PC-9 (cell line): Measurements from ENCODE around the gene PODXL2. TPM values are rescaled to one million over a fixed set of nuclear protein-coding genes. Genes with fewer than 3 reads are reported as not detected.

ENCODE experiments used
- BruUV-seq: library from RNA; stranded (reverse); fragments of 400-500 nt; replicated peaks from 2 replicates; lab custom pipeline; 2021; lab: Mats Ljungman, UMichigan
- CTCF ChIA-PET: fragments of 300-600 bp; sonication (Branson Sonifier 250); formaldehyde crosslinking; loops from one replicate; lab custom pipeline; 2022; ENCODE audit warnings: antibody characterized with exemption; lab: Charles Lee
- POLR2A ChIA-PET: fragments of 300-600 bp; sonication (Branson Sonifier 250); formaldehyde crosslinking; loops from one replicate; lab custom pipeline; 2022; ENCODE audit warnings: antibody characterized with exemption; ENCODE audit not compliant: unreplicated experiment; lab: Charles Lee
- DNase-seq, 2 experiments: peaks; one replicate each; pipeline versions ENCODE4 v3.0.0 to v3.0.0-alpha.2; 2015 to 2022; ENCODE audit warnings: mixed read lengths in 1 of 2
- H2AFZ ChIP-seq: fragments of 200-600 bp; sonication (generic); 2 replicates; pipeline ENCODE4 v1.8.1; 2017; ENCODE audit warnings: antibody characterized with exemption
- H3F3A ChIP-seq: fragments of 200-600 bp; sonication (generic); 2 replicates; pipeline ENCODE4 v1.8.1; 2017; ENCODE audit warnings: antibody characterized with exemption, mild to moderate bottlenecking, low read depth; ENCODE audit not compliant: insufficient read depth
- H3K27ac ChIP-seq: fragments of 200-600 bp; sonication (generic); 2 replicates; pipeline ENCODE4 v1.6.1; 2016; ENCODE audit warnings: mixed run types
- H3K27me3 ChIP-seq: fragments of 200-600 bp; sonication (generic); 2 replicates; pipeline ENCODE4 v1.6.1; 2016; ENCODE audit warnings: low read depth, mixed run types; ENCODE audit not compliant: insufficient read depth
- H3K36me3 ChIP-seq: fragments of 200-600 bp; sonication (generic); 2 replicates; pipeline ENCODE4 v1.6.1; 2016; ENCODE audit warnings: low read depth, mixed run types
- H3K4me1 ChIP-seq: fragments of 200-600 bp; sonication (generic); replicated peaks from 2 replicates; pipeline ENCODE4 v1.6.1; 2016; ENCODE audit warnings: mixed run types; ENCODE audit not compliant: insufficient read depth
- H3K4me2 ChIP-seq: fragments of 200-600 bp; sonication (generic); 2 replicates; pipeline ENCODE4 v1.6.1; 2017; ENCODE audit warnings: mixed run types
- H3K4me3 ChIP-seq: fragments of 200-600 bp; sonication (generic); 2 replicates; pipeline ENCODE4 v1.6.1; 2016; ENCODE audit warnings: mixed run types
- H3K79me2 ChIP-seq: fragments of 200-600 bp; sonication (generic); 2 replicates; pipeline ENCODE4 v1.6.1; 2017; ENCODE audit warnings: low read depth, mixed run types
- H3K9me2 ChIP-seq: fragments of 200-600 bp; sonication (generic); 2 replicates; pipeline ENCODE4 v1.8.1; 2017; ENCODE audit warnings: mild to moderate bottlenecking; ENCODE audit not compliant: insufficient read depth
- H3K9me3 ChIP-seq: fragments of 200-600 bp; sonication (generic); 2 replicates; pipeline ENCODE4 v1.8.1; 2016; ENCODE audit warnings: low read depth; ENCODE audit not compliant: insufficient read depth
- H4K20me1 ChIP-seq: fragments of 200-600 bp; sonication (generic); 2 replicates; pipeline ENCODE4 v1.8.1; 2017; ENCODE audit not compliant: insufficient read depth
- CTCF ChIP-seq: fragments of 200-600 bp; sonication (generic); conservative IDR thresholded peaks from 2 replicates; pipeline ENCODE4 v1.6.1; 2017; ENCODE audit warnings: mixed run types, antibody characterized with exemption, mild to moderate bottlenecking, moderate library complexity
- EZH2 ChIP-seq: fragments of 200-600 bp; sonication (generic); IDR thresholded peaks from 2 replicates; pipeline ENCODE4 v1.8.0; 2017; ENCODE audit warnings: antibody characterized with exemption, low read depth
- intact Hi-C: fragments of 100-400 bp; cut with micrococcal nuclease; formaldehyde crosslinking; loops from one replicate; pipeline ENCODE4 v1.10.0; 2022; ENCODE audit not compliant: unreplicated experiment
- total RNA-seq: library from RNA; stranded (reverse); gene quantifications from 2 replicates; pipeline ENCODE4 v1.2.3, GENCODE V29; 2021

PODXL2 gene
- total RNA-seq, 1 experiment from 2014 or later = 11.9 TPM

- BruUV-seq = no TSS peak
- Histone ChIP-seq H3K9me2 (no peaks in the 10 kb centered on the region), H3K79me2 (no peaks in the 10 kb centered on the region), H3F3A (no peaks in the 10 kb centered on the region), H3K9me3 (no peaks in the 10 kb centered on the region), H3K27ac (no peak overlapping the region), H3K4me3 (no peak overlapping the region), H4K20me1 (no peaks in the 10 kb centered on the region), H3K4me2 (no peak overlapping the region), H3K36me3 (peaks cover 17% of the 10 kb centered on the region), H3K27me3 (no peaks in the 10 kb centered on the region), H2AFZ (no peak overlapping the region), H3K4me1 (no peaks in the 10 kb centered on the region)
- DNase-seq = no peak
- intact Hi-C loops = no loop called here
- ChIA-PET POLR2A (no interaction called here), CTCF (no interaction called here)
- TF ChIP-seq CTCF (no peak), EZH2 (no peak)
These were observed 16.0 kb upstream of the PODXL2 start for GRCh38 chr3:127612966-127613365.

GRCh38 chr3:127613406-127613805 lies 15.6 kb upstream of the PODXL2 start:
- DNase-seq = no peak
- Histone ChIP-seq H3K4me2 (no peak overlapping the region), H3K27ac (no peak overlapping the region), H3F3A (no peaks in the 10 kb centered on the region), H3K4me1 (no peaks in the 10 kb centered on the region), H2AFZ (no peak overlapping the region), H3K36me3 (peaks cover 17% of the 10 kb centered on the region), H3K79me2 (no peaks in the 10 kb centered on the region), H4K20me1 (no peaks in the 10 kb centered on the region), H3K9me2 (no peaks in the 10 kb centered on the region), H3K4me3 (no peak overlapping the region), H3K9me3 (no peaks in the 10 kb centered on the region), H3K27me3 (no peaks in the 10 kb centered on the region)
- intact Hi-C loops = no loop called here
- ChIA-PET CTCF (no interaction called here), POLR2A (no interaction called here)
- BruUV-seq = no TSS peak
- TF ChIP-seq CTCF (no peak), EZH2 (no peak)

GRCh38 chr3:127614928-127615589 lies 13.9 kb upstream of the PODXL2 start:
- intact Hi-C loops = no loop called here
- Histone ChIP-seq H3K27me3 (no peaks in the 10 kb centered on the region), H2AFZ (no peak overlapping the region), H3K4me1 (no peaks in the 10 kb centered on the region), H3K4me3 (no peak overlapping the region), H3K79me2 (no peaks in the 10 kb centered on the region), H3F3A (no peaks in the 10 kb centered on the region; the same call in 1 of the 2 replicates), H3K36me3 (peaks cover 17% of the 10 kb centered on the region), H3K9me3 (no peaks in the 10 kb centered on the region), H3K27ac (no peak overlapping the region), H3K9me2 (no peaks in the 10 kb centered on the region), H3K4me2 (no peak overlapping the region), H4K20me1 (no peaks in the 10 kb centered on the region)
- CTCF ChIA-PET = no interaction called here
- no peak for DNase-seq
- BruUV-seq = no TSS peak
- POLR2A ChIA-PET = no interaction called here
- TF ChIP-seq CTCF (no peak), EZH2 (no peak)
